H1 (cell line): ENCODE data around the gene IQCM.

Experiments used
- BCL11A ChIP-seq, 2 experiments: IDR thresholded peaks; one replicate each; pipeline ENCODE4 v1.6.1; 2011; ENCODE audit warnings: low read depth in 2 of 2, low read length in 2 of 2, mild to moderate bottlenecking in 2 of 2
- CEBPB ChIP-seq: IDR thresholded peaks from 2 replicates; pipeline ENCODE4 v1.6.1; 2012; ENCODE audit warnings: low read depth, low read length
- CTCF ChIP-seq, 3 experiments: IDR thresholded peaks; 1 replicate in 2 of 3; 2 replicates in 1 of 3; pipeline versions ENCODE4 v1.5.1 to v1.6.1; 2011; ENCODE audit warnings: low read length in 3 of 3, mild to moderate bottlenecking in 3 of 3, inconsistent platforms in 2 of 3, low read depth in 1 of 3, moderate library complexity in 1 of 3; ENCODE audit not compliant: insufficient read depth in 1 of 3; ENCODE audit errors: control extremely low read depth in 1 of 3
- EZH2 ChIP-seq: fragments of 200-600 bp; sonication (generic); IDR thresholded peaks from 2 replicates; pipeline ENCODE4 v1.7.1; 2012; ENCODE audit warnings: low read depth, mild to moderate bottlenecking, moderate library complexity, low read length, inconsistent platforms; ENCODE audit not compliant: severe bottlenecking
- MAX ChIP-seq: IDR thresholded peaks from 2 replicates; pipeline ENCODE4 v1.6.1; 2012; ENCODE audit warnings: inconsistent platforms
- POLR2A ChIP-seq, 2 experiments: IDR thresholded peaks; 1 replicate in 1 of 2; 2 replicates in 1 of 2; pipeline ENCODE4 v1.6.1; 2011; ENCODE audit warnings: low read depth in 2 of 2, low read length in 2 of 2, mild to moderate bottlenecking in 2 of 2; ENCODE audit errors: control extremely low read depth in 1 of 2
- RAD21 ChIP-seq, 2 experiments: IDR thresholded peaks in 1 of 2; conservative IDR thresholded peaks in 1 of 2; 2 replicates each; pipeline ENCODE4 v1.6.1; 2011; ENCODE audit warnings: low read depth in 2 of 2, low read length in 2 of 2, improper control_type of control experiment in 1 of 2, inconsistent platforms in 1 of 2, mild to moderate bottlenecking in 1 of 2, moderate library complexity in 1 of 2
- SIN3A ChIP-seq, 2 experiments: IDR thresholded peaks in 1 of 2; conservative IDR thresholded peaks in 1 of 2; 2 replicates each; pipeline ENCODE4 v1.6.1; 2011 to 2012; ENCODE audit warnings: low read length in 2 of 2, improper control_type of control experiment in 1 of 2, low read depth in 1 of 2, mild to moderate bottlenecking in 1 of 2
- SRF ChIP-seq: IDR thresholded peaks from 2 replicates; pipeline ENCODE4 v1.6.1; 2011; ENCODE audit warnings: mild to moderate bottlenecking, low read depth, low read length, moderate library complexity
- YY1 ChIP-seq: IDR thresholded peaks from 2 replicates; pipeline ENCODE4 v1.6.1; 2011; ENCODE audit warnings: low read depth, mild to moderate bottlenecking, low read length

- TF ChIP-seq CTCF (IDR thresholded peaks at IDR 0.05; ENCODE audit: control extremely low read depth in 1 of 3, insufficient read depth in 1 of 3, low read depth in 1 of 3, low read length in 3 of 3) (no peak), POLR2A (IDR thresholded peaks at IDR 0.05; ENCODE audit: control extremely low read depth in 1 of 2, low read depth in 2 of 2, low read length in 2 of 2) (no peak), EZH2 (no peak), CEBPB (no peak), BCL11A (IDR thresholded peaks at IDR 0.05; ENCODE audit: low read depth in 2 of 2, low read length in 2 of 2) (no peak), SRF (no peak), YY1 (no peak), MAX (no peak), RAD21 (IDR thresholded peaks at IDR 0.05 in 1 of 2, conservative IDR thresholded peaks at IDR 0.05 in 1 of 2; ENCODE audit: low read depth in 2 of 2, low read length in 2 of 2) (no peak), SIN3A (conservative IDR thresholded peaks at IDR 0.05 in 1 of 2, IDR thresholded peaks at IDR 0.05 in 1 of 2; ENCODE audit: low read depth in 1 of 2, low read length in 2 of 2) (no peak)
Observed at GRCh38 chr4:149801416-149801815, 14.2 kb downstream of the IQCM start.
